ENCODE data around the gene VSTM4.

VSTM4 gene

DNA sequence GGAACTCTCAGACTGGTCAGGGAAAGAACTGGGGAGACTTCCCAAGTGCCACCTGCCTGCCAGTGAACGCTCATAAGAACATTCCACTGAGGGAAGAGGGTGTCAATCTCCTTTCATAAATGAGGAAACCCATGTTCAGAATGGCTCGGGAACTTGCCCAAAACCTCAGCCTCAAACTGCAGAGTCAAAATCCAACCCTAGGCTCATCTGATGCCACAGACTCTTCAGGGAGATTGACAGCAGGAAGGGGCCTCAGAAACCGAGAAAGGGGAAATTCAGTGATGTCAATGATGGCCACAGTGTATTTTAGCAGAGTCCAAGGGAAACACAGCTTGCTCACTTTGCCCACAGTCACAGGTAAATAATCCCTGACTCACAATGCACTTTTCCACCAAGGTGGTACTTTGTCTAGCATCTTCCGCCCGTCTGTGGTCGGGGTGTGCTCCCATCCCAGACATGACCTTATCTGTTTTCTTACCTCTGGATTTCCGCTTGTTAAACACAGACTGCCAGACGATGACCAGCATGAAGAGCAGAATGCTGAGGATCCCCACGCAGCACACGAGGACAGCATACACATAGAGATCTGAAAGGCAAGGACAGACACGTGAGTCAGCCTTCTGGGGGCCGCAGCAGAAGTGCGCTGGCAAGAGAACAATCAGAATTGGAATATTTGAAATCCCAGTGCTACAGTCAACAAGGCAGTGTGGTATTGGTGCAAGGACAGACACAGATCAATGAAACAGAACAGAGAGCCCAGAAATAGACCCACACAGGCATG lies 38.4 kb downstream of the VSTM4 start:
- H3K4me3 ChIP-seq (ENCODE audit: low read depth, low read length), result no peak overlapping the region
- no peak for DNase-seq (ENCODE audit: low read depth)
- TF ChIP-seq, protein P1, sequence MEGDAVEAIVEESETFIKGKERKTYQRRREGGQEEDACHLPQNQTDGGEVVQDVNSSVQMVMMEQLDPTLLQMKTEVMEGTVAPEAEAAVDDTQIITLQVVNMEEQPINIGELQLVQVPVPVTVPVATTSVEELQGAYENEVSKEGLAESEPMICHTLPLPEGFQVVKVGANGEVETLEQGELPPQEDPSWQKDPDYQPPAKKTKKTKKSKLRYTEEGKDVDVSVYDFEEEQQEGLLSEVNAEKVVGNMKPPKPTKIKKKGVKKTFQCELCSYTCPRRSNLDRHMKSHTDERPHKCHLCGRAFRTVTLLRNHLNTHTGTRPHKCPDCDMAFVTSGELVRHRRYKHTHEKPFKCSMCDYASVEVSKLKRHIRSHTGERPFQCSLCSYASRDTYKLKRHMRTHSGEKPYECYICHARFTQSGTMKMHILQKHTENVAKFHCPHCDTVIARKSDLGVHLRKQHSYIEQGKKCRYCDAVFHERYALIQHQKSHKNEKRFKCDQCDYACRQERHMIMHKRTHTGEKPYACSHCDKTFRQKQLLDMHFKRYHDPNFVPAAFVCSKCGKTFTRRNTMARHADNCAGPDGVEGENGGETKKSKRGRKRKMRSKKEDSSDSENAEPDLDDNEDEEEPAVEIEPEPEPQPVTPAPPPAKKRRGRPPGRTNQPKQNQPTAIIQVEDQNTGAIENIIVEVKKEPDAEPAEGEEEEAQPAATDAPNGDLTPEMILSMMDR (IDR thresholded peaks at IDR 0.05; ENCODE audit: control insufficient read depth, extremely low read depth, insufficient read depth), result no peak

DNA sequence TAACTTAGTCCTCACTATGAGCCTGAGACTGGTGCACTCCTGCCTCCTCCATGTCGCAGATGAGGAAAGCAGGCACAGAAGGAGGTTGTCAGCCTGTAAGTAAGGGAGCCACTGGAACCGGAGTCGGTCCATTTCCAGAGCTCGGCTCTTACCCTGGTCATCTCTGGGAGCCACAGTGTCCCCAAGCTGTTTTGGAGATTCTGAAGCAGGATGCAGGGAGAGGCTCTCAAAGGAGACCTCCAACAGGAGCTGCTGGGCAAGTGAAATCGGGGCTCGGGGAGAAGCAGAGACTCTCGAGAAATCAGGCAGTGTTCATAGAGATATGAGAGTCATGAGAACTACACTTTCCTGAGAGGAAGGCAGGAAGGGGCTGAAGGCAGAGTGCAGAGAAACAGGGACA lies 39.0 kb downstream of the VSTM4 start:
- DNase-seq (ENCODE audit: low read depth), result no peak
- H3K4me3 ChIP-seq (ENCODE audit: low read depth, low read length), result no peak overlapping the region
- TF ChIP-seq, protein P1 (IDR thresholded peaks at IDR 0.05; ENCODE audit: control insufficient read depth, extremely low read depth, insufficient read depth), result no peak

DNA sequence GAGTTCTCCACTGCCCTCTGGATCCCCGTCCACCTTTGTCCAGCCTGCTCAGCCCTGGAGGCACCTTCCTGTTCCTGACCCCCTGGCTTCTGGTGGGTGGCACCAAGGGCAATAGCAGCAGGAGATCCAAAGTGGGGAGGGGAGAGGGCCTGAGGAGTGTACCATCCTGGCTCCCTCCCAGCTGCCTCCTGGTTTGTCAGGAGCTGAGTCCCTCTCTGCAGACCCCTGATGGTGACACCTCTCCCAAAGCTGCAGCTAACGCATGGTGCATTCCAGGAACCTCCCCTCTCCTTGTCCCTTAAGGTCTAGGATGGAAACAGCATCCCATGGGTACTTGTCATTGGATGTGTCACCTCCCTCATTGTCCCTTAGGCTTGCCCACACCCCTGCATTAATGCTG lies 39.6 kb downstream of the VSTM4 start:
- no peak for DNase-seq (ENCODE audit: low read depth)
- TF ChIP-seq, protein P1 (IDR thresholded peaks at IDR 0.05; ENCODE audit: control insufficient read depth, extremely low read depth, insufficient read depth), result no peak
- no peak overlapping the region for H3K4me3 ChIP-seq (ENCODE audit: low read depth, low read length)

DNA sequence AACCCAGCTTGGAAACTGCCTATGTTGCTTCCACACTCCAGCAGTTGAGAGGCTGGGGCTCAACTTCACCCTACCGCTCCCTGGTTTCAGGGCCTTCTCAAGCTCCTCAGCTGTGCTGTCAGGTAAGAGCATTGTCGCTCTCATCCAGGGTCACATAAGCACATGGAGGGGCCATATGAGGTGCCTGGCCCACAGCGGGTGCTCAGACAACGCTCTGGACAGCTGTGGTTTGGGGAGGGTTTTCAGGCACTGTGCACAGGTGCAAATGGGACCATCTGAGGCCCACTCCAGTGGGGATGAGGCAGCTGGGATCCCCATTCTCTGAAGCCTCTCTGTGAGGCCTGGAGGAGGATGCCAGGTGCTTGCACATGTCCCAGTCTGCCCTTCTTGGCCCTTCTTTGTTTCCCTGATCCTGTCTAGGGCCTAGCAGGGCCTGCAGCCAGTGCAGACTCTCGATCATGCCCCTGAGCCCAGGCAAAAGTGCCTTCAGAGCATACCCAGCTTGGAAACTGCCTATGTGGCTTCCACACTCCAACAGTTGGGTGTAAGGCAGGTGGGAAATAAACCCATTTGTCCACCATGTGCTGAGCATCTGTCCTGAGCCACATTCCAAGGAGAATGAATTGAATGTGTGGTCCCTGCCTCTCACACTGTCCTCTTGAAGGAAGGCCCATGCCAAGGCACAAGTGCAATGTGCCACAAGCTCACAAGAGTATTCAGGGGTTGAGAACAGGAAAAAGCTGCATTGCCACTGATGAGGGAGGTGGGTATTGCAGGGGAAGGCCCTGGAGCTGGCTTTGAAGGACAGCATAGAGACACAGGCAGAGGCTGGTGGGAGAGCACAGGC lies 40.3 kb downstream of the VSTM4 start:
- no peak for DNase-seq (ENCODE audit: low read depth)
- no peak overlapping the region for H3K4me3 ChIP-seq (ENCODE audit: low read depth, low read length)
- TF ChIP-seq, protein P1 (IDR thresholded peaks at IDR 0.05; ENCODE audit: control insufficient read depth, extremely low read depth, insufficient read depth), result no peak

DNA sequence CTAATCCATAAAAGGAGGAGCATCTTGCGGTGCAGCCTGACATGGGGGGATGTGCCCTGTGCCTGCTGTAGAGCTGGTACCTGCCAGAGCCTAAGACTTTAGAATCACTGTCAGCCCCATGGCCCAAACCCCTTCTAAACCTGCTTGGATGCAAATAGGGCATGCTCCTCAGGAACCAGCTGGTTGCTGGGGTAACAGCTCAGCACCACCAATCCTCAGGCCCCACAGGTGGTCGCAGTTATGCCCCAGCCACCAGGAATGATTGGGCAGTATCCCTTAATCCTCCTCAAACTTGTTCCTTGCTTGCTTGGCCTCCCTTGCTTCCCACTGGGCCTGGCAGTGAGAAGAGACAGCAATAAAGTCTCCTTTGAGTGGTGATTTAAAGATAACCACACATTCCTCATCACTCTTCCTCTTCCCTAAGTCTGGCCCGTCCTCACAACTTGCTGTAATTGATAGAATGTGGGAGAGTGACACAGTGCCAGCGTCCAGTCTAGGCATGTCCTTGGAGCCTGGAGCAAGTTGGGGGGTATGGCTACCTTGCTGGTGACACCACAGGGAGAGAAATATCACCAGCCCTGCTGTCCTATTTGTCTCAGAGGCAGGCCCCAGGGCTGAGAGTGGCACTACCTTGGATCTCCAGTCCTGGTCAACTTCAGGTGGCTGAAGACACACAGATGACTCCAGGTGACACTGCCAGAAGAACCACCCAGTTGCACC lies 43.0 kb downstream of the VSTM4 start:
- TF ChIP-seq, protein P1 (IDR thresholded peaks at IDR 0.05; ENCODE audit: control insufficient read depth, extremely low read depth, insufficient read depth), result no peak
- no peak for DNase-seq (ENCODE audit: low read depth)
- no peak overlapping the region for H3K4me3 ChIP-seq (ENCODE audit: low read depth, low read length)

DNA sequence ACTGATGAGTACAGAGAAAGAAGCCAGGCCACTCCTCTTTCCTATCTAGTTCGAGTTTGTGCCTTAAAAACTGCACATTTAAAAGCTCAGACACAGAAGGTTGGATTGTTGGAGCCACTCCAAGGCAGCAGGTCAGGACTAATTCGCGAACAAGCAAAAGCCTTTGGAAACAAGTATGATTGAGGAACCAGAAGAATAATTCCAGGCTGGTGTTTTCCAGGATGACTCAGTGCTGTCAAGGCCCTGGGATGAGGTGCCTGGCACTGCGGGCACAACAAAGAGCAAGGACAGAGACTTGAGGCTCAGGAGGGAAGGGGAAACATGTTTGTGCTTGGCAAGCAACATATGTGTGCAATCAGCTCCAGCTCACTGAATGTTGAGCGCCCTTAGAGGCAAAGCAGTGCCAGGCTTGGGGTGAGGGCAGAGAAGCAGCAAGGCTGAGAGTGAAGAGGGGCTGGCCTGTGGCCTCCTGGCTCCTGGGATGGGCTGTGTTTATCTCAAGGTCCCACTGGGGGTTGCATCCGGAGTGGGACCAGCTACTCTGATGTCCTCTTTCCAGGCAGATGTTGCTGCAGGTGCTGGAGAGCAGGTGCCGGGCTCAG lies 44.1 kb downstream of the VSTM4 start:
- DNase-seq (ENCODE audit: low read depth), result no peak
- TF ChIP-seq, protein P1 (IDR thresholded peaks at IDR 0.05; ENCODE audit: control insufficient read depth, extremely low read depth, insufficient read depth), result no peak
- H3K4me3 ChIP-seq (ENCODE audit: low read depth, low read length), result no peak overlapping the region

Data from LNCaP clone FGC (cell line).